ENCODE measurements around the gene GABARAPL1. TPM values are rescaled to one million over a fixed set of nuclear protein-coding genes. Genes with fewer than 3 reads are reported as not detected.

GABARAPL1 gene
- 24.1 TPM for total RNA-seq (2021; ENCODE audit: unreplicated experiment)
- 30.0 TPM for polyA plus RNA-seq (2012; ENCODE audit: insufficient read length)
- Bru-seq, nascent RNA: percentile 74 among the genes with signal in this experiment
- percentile 77 among the genes with signal in this experiment for BruChase-seq, experiment 1, labeled RNA remaining after a 2-hour chase
- percentile 84 among the genes with signal in this experiment for BruChase-seq, experiment 2, labeled RNA remaining after a 6-hour chase
- long read RNA-seq, transcript GABARAPL1-201 (4 exons, 1,957 nt): major isoform, 11 of 21 reads
- long read RNA-seq, partial matches to known transcripts: 0 of 21 reads
- long read RNA-seq, other reads (novel, unspliced or antisense): 9 of 21 reads

DNA sequence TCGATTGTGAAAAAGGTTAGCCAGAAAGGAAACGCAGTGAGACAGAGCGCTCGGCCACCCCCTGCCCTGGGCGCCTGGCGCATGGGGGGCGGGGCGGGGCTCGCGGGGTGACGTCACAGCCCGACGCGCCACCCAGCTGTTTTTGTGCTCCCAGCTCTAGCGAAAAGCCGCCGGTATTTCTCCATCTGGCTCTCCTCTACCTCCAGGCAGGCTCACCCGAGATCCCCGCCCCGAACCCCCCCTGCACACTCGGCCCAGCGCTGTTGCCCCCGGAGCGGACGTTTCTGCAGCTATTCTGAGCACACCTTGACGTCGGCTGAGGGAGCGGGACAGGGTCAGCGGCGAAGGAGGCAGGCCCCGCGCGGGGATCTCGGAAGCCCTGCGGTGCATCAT, at the start of gene GABARAPL1:
GABARAPL1 (plus strand) TSS at position 139 of the 393 bp plus-strand sequence; CDS start at position 392, 253 bp downstream.
- DNase-seq (ENCODE audit: low read depth, low spot score) (no peak), ATAC-seq (peak; percentile 91)
- no peaks in the 10 kb centered on the region for H3K27me3 ChIP-seq (ENCODE audit: control insufficient read depth, insufficient read depth, low read length)
- TF ChIP-seq SIN3A (IDR thresholded peaks at IDR 0.05; ENCODE audit: borderline replicate concordance, insufficient read depth, low read depth, low read length) (no peak), POLR2AphosphoS5 (IDR thresholded peaks at IDR 0.05; ENCODE audit: low read depth, low read length) (no peak), TCF7L2 (IDR thresholded peaks at IDR 0.05; ENCODE audit: low read depth, low read length) (no peak)
- TF ChIP-seq, protein P1, sequence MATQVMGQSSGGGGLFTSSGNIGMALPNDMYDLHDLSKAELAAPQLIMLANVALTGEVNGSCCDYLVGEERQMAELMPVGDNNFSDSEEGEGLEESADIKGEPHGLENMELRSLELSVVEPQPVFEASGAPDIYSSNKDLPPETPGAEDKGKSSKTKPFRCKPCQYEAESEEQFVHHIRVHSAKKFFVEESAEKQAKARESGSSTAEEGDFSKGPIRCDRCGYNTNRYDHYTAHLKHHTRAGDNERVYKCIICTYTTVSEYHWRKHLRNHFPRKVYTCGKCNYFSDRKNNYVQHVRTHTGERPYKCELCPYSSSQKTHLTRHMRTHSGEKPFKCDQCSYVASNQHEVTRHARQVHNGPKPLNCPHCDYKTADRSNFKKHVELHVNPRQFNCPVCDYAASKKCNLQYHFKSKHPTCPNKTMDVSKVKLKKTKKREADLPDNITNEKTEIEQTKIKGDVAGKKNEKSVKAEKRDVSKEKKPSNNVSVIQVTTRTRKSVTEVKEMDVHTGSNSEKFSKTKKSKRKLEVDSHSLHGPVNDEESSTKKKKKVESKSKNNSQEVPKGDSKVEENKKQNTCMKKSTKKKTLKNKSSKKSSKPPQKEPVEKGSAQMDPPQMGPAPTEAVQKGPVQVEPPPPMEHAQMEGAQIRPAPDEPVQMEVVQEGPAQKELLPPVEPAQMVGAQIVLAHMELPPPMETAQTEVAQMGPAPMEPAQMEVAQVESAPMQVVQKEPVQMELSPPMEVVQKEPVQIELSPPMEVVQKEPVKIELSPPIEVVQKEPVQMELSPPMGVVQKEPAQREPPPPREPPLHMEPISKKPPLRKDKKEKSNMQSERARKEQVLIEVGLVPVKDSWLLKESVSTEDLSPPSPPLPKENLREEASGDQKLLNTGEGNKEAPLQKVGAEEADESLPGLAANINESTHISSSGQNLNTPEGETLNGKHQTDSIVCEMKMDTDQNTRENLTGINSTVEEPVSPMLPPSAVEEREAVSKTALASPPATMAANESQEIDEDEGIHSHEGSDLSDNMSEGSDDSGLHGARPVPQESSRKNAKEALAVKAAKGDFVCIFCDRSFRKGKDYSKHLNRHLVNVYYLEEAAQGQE (IDR thresholded peaks at IDR 0.05; ENCODE audit: insufficient read depth in 1 of 2, low read depth in 2 of 2, low read length in 1 of 2): no peak
- TF ChIP-seq, protein P2, sequence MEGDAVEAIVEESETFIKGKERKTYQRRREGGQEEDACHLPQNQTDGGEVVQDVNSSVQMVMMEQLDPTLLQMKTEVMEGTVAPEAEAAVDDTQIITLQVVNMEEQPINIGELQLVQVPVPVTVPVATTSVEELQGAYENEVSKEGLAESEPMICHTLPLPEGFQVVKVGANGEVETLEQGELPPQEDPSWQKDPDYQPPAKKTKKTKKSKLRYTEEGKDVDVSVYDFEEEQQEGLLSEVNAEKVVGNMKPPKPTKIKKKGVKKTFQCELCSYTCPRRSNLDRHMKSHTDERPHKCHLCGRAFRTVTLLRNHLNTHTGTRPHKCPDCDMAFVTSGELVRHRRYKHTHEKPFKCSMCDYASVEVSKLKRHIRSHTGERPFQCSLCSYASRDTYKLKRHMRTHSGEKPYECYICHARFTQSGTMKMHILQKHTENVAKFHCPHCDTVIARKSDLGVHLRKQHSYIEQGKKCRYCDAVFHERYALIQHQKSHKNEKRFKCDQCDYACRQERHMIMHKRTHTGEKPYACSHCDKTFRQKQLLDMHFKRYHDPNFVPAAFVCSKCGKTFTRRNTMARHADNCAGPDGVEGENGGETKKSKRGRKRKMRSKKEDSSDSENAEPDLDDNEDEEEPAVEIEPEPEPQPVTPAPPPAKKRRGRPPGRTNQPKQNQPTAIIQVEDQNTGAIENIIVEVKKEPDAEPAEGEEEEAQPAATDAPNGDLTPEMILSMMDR (IDR thresholded peaks at IDR 0.05): no peak
- H3K9me3 ChIP-seq (ENCODE audit: control insufficient read depth, insufficient read depth, low read depth, low read length): no peaks in the 10 kb centered on the region
- H3K27ac ChIP-seq (ENCODE audit: low read length): peak within 1 kb of the TSS; percentile 82
- POLR2A ChIA-PET: interaction anchor here (0.6 to 1.0 kb wide), 3 partner anchors 15 to 437 kb away, joined by 5 to 11 read pairs (median 9); no protein-coding TSS in a partner anchor
- no peaks in the 10 kb centered on the region; the same call in 1 of the 2 replicates for H3K4me1 ChIP-seq (ENCODE audit: control insufficient read depth, insufficient read depth, low read length)
- intact Hi-C loops (cut with micrococcal nuclease; ENCODE audit: unreplicated experiment) (no loop called here), in situ Hi-C loops (cut with HindIII; ENCODE audit: low pct_unique_long_range_greater_than_20kb, low sequenced_read_pairs) (no loop called here)
- CTCF ChIA-PET: no interaction called here
- no TSS peak for BruUV-seq (replicated peaks)
- peaks cover 7% of the 10 kb centered on the region; the same call in 1 of the 2 replicates for H3K36me3 ChIP-seq (ENCODE audit: control insufficient read depth, insufficient read depth, low read length)
- H3K4me3 ChIP-seq (ENCODE audit: low read depth in 2 of 2, low read length in 2 of 2): peak within 1 kb of the TSS; percentile 72 to 85

DNA sequence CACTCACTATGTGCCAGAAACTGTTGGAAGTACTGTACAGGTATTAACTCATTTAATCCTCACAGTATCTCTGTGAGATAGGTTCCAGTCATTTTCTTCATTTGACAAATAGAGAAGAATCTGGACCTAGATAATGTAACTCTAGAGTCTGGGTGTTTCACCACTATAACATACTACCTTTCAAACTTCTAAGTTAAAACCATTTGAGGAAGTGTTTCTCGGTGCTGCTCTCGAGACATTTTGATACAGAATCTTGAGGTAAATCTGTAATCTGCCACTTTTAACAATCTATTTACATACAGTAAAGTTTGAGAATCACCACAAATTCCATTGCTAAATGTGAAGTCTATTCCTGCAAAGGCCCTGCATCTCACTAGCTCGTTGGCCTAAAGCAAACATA, 49.6 kb upstream of the GABARAPL1 start:
- no peak overlapping the region for H3K27ac ChIP-seq (ENCODE audit: low read length)
- in situ Hi-C loops (cut with HindIII; ENCODE audit: low pct_unique_long_range_greater_than_20kb, low sequenced_read_pairs) (no loop called here), intact Hi-C loops (cut with micrococcal nuclease; ENCODE audit: unreplicated experiment) (no loop called here)
- no peaks in the 10 kb centered on the region for H3K27me3 ChIP-seq (ENCODE audit: control insufficient read depth, insufficient read depth, low read length)
- ChIA-PET POLR2A (no interaction called here), CTCF (no interaction called here)
- no peaks in the 10 kb centered on the region for H3K9me3 ChIP-seq (ENCODE audit: control insufficient read depth, insufficient read depth, low read depth, low read length)
- H3K4me3 ChIP-seq (ENCODE audit: low read depth in 2 of 2, low read length in 2 of 2): no peak overlapping the region
- peaks cover 3% of the 10 kb centered on the region; the same call in 1 of the 2 replicates for H3K4me1 ChIP-seq (ENCODE audit: control insufficient read depth, insufficient read depth, low read length)
- ATAC-seq: no peak
- H3K36me3 ChIP-seq (ENCODE audit: control insufficient read depth, insufficient read depth, low read length): no peaks in the 10 kb centered on the region
- BruUV-seq (replicated peaks): no TSS peak
- TF ChIP-seq, protein P2 (IDR thresholded peaks at IDR 0.05): no peak
- TF ChIP-seq POLR2AphosphoS5 (IDR thresholded peaks at IDR 0.05; ENCODE audit: low read depth, low read length) (no peak), TCF7L2 (IDR thresholded peaks at IDR 0.05; ENCODE audit: low read depth, low read length) (no peak), SIN3A (IDR thresholded peaks at IDR 0.05; ENCODE audit: borderline replicate concordance, insufficient read depth, low read depth, low read length) (no peak)
- TF ChIP-seq, protein P1 (IDR thresholded peaks at IDR 0.05; ENCODE audit: insufficient read depth in 1 of 2, low read depth in 2 of 2, low read length in 1 of 2): no peak
- DNase-seq (ENCODE audit: low read depth, low spot score): no peak

All from Panc1 (cell line).